ENCODE measurements around the gene CDK5RAP3.

DNA sequence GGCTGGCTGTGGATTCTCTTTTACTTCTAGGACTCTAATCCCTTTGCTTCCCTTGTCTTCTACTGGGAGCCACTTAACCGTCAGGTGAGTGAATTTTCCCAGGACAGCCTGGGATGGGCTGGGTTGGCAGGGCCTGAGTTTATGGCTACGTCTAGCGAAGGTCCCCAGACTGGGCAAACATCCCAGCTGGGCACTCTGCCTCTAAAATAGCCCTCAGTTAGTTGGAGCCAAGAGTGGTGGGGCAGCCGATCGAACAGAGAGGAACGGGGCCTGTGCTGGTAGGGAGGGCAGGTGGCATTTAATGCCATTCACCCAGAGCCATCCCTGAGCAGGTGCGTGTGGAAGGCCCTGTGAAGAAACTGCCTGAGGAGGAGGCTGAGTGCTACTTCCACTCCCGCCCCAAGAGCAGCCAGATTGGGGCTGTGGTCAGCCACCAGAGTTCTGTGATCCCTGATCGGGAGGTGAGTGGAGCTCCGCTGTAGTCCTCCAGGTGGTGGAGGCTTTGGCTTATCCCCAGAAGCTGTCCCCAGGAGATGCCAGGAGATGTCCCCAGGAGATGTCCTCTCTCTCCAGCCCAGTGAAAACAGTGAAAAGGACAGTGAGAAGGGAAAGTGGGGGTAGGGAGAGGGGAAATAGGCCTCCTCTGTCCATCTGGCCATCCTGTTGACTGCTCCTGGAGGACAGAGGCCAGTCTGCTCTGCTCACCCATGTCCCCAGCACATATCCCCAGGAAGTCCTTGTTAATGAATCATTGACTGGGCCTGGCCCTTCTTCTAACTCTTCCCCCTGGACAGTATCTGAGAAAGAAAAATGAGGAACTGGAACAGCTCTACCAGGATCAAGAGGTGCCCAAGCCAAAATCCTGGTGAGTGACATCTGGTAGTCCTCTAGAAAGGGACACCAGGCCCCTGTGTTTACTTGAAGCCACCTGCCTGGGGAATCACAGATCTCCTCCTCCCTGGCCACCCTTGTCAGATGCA lies 25.1 kb upstream of the CDK5RAP3 start:
- TF ChIP-seq POLR2A (IDR thresholded peaks at IDR 0.05; ENCODE audit: low read length), result no peak
- no peak for TF ChIP-seq GATA1 (IDR thresholded peaks at IDR 0.05; ENCODE audit: low read depth, low read length)

Measured in erythroblast (primary cell).